ENCODE data around the gene SEPTIN3. TPM values are rescaled to one million over a fixed set of nuclear protein-coding genes. Genes with fewer than 3 reads are reported as not detected.

The SEPTIN3 gene
- total and polyA plus RNA-seq, 2 donors (not counting 1 experiment from before 2014, with no cell fraction given) = 0.05 to 0.33 TPM

DNA sequence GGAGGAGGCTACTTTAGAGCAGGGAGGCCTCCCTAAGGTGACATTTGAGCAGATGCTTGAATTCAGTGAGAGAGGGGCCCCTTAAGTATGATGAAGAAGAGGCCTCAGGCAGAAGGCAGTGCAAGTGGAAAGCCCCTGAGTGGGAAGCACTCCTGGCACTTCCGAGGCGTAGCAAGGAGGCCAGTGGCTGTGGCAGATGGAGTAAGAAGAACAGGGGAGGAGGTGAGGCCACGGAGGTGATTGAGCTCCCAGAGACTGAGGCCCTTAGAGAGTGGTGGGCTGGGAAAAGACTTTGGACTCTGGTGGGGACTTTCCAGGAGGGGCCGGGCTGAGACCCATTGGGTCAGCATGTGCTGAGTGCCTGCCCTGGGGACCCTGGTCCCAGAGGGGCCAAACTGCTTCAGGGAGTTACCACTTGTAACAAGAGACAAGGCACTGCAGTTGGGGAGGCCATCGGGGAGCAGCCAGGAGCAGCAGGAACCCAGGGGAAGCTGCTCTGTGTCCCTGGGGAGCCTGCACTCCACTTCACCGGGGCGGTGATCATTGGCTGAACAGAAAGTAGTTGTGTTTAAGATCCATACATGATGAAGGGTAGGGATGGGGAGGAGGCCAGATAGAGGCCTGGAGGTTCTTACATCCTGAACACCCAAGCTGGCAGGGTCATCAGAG lies 19.8 kb upstream of the SEPTIN3 start:
- Histone ChIP-seq H3K9ac (ENCODE audit: insufficient read depth, low read length) (no peak overlapping the region), H3K4me1 (ENCODE audit: control insufficient read depth, extremely low read depth, insufficient read depth, low read length) (peaks cover 7% of the 10 kb centered on the region), H3K27me3 (ENCODE audit: control insufficient read depth, insufficient read depth, low read length) (no peaks in the 10 kb centered on the region), H3K9me3 (ENCODE audit: control insufficient read depth, insufficient read depth, low read depth, low read length) (no peaks in the 10 kb centered on the region), H2AFZ (ENCODE audit: low read length) (no peak overlapping the region), H4K20me1 (ENCODE audit: control insufficient read depth, extremely low read depth, insufficient read depth, low read length) (no peaks in the 10 kb centered on the region), H3K4me3 (replicated peaks in 1 of 4; ENCODE audit: control extremely low read depth in 1 of 4, insufficient read depth in 1 of 4, low read depth in 3 of 4, low read length in 4 of 4) (no peak overlapping the region), H3K4me2 (ENCODE audit: extremely low read depth, insufficient read depth, low read length) (no peak overlapping the region), H3K36me3 (ENCODE audit: control insufficient read depth, insufficient read depth, low read length) (no peaks in the 10 kb centered on the region), H3K27ac (ENCODE audit: insufficient read depth, low read length) (no peak overlapping the region), H3K79me2 (ENCODE audit: control insufficient read depth, insufficient read depth, low read length) (peaks cover 9% of the 10 kb centered on the region)
- no peak for DNase-seq (ENCODE audit: low read depth in 2 of 2)
- TF ChIP-seq, protein P1, sequence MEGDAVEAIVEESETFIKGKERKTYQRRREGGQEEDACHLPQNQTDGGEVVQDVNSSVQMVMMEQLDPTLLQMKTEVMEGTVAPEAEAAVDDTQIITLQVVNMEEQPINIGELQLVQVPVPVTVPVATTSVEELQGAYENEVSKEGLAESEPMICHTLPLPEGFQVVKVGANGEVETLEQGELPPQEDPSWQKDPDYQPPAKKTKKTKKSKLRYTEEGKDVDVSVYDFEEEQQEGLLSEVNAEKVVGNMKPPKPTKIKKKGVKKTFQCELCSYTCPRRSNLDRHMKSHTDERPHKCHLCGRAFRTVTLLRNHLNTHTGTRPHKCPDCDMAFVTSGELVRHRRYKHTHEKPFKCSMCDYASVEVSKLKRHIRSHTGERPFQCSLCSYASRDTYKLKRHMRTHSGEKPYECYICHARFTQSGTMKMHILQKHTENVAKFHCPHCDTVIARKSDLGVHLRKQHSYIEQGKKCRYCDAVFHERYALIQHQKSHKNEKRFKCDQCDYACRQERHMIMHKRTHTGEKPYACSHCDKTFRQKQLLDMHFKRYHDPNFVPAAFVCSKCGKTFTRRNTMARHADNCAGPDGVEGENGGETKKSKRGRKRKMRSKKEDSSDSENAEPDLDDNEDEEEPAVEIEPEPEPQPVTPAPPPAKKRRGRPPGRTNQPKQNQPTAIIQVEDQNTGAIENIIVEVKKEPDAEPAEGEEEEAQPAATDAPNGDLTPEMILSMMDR (conservative IDR thresholded peaks at IDR 0.05 in 1 of 2, IDR thresholded peaks at IDR 0.05 in 1 of 2; ENCODE audit: low read depth in 1 of 2, low read length in 2 of 2) = no peak
- TF ChIP-seq EZH2 (IDR thresholded peaks at IDR 0.05; ENCODE audit: low read length, missing control alignments) = no peak

DNA sequence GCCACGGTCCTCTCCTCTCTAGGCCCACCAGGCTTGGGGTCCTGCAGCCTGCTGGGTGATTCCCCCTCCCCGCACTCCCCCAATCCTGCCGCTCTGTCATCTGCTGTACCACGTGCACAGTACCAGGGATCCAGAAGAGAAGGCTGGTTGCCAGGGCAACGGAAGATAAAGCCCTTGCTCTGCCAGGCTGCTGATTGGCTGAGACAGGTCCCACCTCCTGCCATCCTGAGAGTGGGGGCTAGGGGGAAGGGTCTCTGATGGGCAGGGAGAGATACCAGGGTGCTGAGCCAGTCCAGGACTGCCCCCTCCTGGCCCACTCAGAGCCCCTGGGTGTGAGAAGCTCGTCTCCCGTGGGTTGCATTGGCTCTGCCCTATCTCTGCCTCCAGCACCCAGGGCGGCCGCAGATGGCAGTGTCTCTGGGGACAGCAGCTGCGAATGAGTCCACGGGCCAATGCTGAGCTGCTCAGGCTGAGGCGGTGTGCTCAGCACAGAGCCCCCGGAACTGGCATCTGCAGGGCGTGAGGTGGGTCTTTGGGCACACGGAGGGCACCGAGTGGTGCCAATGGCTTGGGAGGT lies 17.3 kb upstream of the SEPTIN3 start, which contains the start of gene SMIM45:
SMIM45 (plus strand) TSS at position 253 of the 577 bp plus-strand sequence.
- Histone ChIP-seq H3K9me3 (ENCODE audit: control insufficient read depth, insufficient read depth, low read depth, low read length) (no peaks in the 10 kb centered on the region), H3K79me2 (ENCODE audit: control insufficient read depth, insufficient read depth, low read length) (no peaks in the 10 kb centered on the region), H4K20me1 (ENCODE audit: control insufficient read depth, extremely low read depth, insufficient read depth, low read length) (no peaks in the 10 kb centered on the region), H3K4me2 (ENCODE audit: extremely low read depth, insufficient read depth, low read length) (no peak within 1 kb of the TSS), H3K27ac (ENCODE audit: insufficient read depth, low read length) (no peak within 1 kb of the TSS), H3K9ac (ENCODE audit: insufficient read depth, low read length) (no peak within 1 kb of the TSS), H3K4me1 (ENCODE audit: control insufficient read depth, extremely low read depth, insufficient read depth, low read length) (no peaks in the 10 kb centered on the region), H2AFZ (ENCODE audit: low read length) (no peak within 1 kb of the TSS), H3K27me3 (ENCODE audit: control insufficient read depth, insufficient read depth, low read length) (no peaks in the 10 kb centered on the region), H3K4me3 (replicated peaks in 1 of 4; ENCODE audit: control extremely low read depth in 1 of 4, insufficient read depth in 1 of 4, low read depth in 3 of 4, low read length in 4 of 4) (no peak within 1 kb of the TSS), H3K36me3 (ENCODE audit: control insufficient read depth, insufficient read depth, low read length) (no peaks in the 10 kb centered on the region)
- DNase-seq (ENCODE audit: low read depth in 2 of 2) = no peak
- TF ChIP-seq EZH2 (IDR thresholded peaks at IDR 0.05; ENCODE audit: low read length, missing control alignments) = no peak
- TF ChIP-seq, protein P1 (conservative IDR thresholded peaks at IDR 0.05 in 1 of 2, IDR thresholded peaks at IDR 0.05 in 1 of 2; ENCODE audit: low read depth in 1 of 2, low read length in 2 of 2) = no peak

DNA sequence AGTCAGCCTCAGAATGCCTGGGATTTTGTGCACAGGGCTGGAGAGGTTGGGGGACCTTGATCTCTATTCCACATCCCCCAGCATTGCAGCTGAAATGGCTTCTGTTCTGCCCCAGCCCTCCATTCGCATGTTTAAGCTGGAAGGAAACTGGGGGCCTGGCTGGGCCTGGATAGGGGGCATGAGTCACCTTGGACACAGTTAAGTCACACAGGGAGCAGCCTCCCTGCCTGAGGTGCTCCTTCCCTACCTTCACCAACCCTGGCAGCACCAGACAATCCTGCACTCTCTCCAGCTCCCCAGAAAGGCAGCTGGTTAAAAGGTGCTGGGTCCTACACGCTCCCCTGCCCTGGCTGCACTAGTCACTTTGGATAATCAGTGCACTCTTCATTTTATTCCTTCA lies 16.5 kb upstream of the SEPTIN3 start:
- no peaks in the 10 kb centered on the region for H3K36me3 ChIP-seq (ENCODE audit: control insufficient read depth, insufficient read depth, low read length)

More for the DNA sequence above, 16.5 kb upstream of the SEPTIN3 start:
- H3K4me3 ChIP-seq (replicated peaks in 1 of 4; ENCODE audit: control extremely low read depth in 1 of 4, insufficient read depth in 1 of 4, low read depth in 3 of 4, low read length in 4 of 4) = no peak overlapping the region
- no peaks in the 10 kb centered on the region for H3K79me2 ChIP-seq (ENCODE audit: control insufficient read depth, insufficient read depth, low read length)
- no peaks in the 10 kb centered on the region for H3K4me1 ChIP-seq (ENCODE audit: control insufficient read depth, extremely low read depth, insufficient read depth, low read length)
- no peak for DNase-seq (ENCODE audit: low read depth in 2 of 2)
- no peaks in the 10 kb centered on the region for H3K9me3 ChIP-seq (ENCODE audit: control insufficient read depth, insufficient read depth, low read depth, low read length)
- no peaks in the 10 kb centered on the region for H4K20me1 ChIP-seq (ENCODE audit: control insufficient read depth, extremely low read depth, insufficient read depth, low read length)
- no peak overlapping the region for H3K27ac ChIP-seq (ENCODE audit: insufficient read depth, low read length)
- no peak overlapping the region for H2AFZ ChIP-seq (ENCODE audit: low read length)
- TF ChIP-seq EZH2 (IDR thresholded peaks at IDR 0.05; ENCODE audit: low read length, missing control alignments) = no peak
- TF ChIP-seq, protein P1 (conservative IDR thresholded peaks at IDR 0.05 in 1 of 2, IDR thresholded peaks at IDR 0.05 in 1 of 2; ENCODE audit: low read depth in 1 of 2, low read length in 2 of 2) = no peak
- no peaks in the 10 kb centered on the region for H3K27me3 ChIP-seq (ENCODE audit: control insufficient read depth, insufficient read depth, low read length)
- no peak overlapping the region for H3K4me2 ChIP-seq (ENCODE audit: extremely low read depth, insufficient read depth, low read length)
- H3K9ac ChIP-seq (ENCODE audit: insufficient read depth, low read length) = no peak overlapping the region
